HCT116 (cell line): Measurements from ENCODE around the gene LBHD1. TPM values are rescaled to one million over a fixed set of nuclear protein-coding genes. Genes with fewer than 3 reads are reported as not detected.
"Not testable (repeated sequence)": the region's sequence is repeated elsewhere in the genome, so short reads cannot be mapped to it uniquely, and the experiment has no call there.

Experiments
- ATAC-seq: fragments of 200-7000 bp; cut with Tn5 transposase; 2 replicates; pipeline ENCODE4 v1.9.1; 2020; ENCODE audit warnings: mild to moderate bottlenecking, moderate library complexity
- BruUV-seq: library from RNA; stranded (reverse); fragments of 400-500 nt; replicated peaks from 2 replicates; lab custom pipeline; 2021; lab: Mats Ljungman, UMichigan
- CTCF ChIA-PET: fragments of 300-600 bp; sonication (Branson Sonifier 250); formaldehyde crosslinking; loops from one replicate; lab custom pipeline; 2021; ENCODE audit warnings: antibody characterized with exemption; lab: Charles Lee
- POLR2A ChIA-PET: fragments of 300-600, 350-600 bp; sonication (Branson Sonifier 250); formaldehyde crosslinking; loops from one replicate; lab custom pipeline; 2021; ENCODE audit warnings: antibody characterized with exemption; lab: Charles Lee
- RAD21 ChIA-PET, 2 experiments: fragments of 300-600 bp; sonication (Branson Sonifier 250); formaldehyde crosslinking; loops; one replicate each; lab custom pipeline; 2023; ENCODE audit warnings: low total read pairs in 2 of 2; ENCODE audit not compliant: uncharacterized antibody in 2 of 2, unreplicated experiment in 2 of 2, low non-redundant PET in 1 of 2; lab: Charles Lee
- DNase-seq: peaks from one replicate; pipeline ENCODE4 v3.0.0-alpha.2; 2010; ENCODE audit warnings: low read depth, low spot score
- H2AFZ ChIP-seq: fragments of 200-600 bp; shearing (Covaris generic), sonication (generic); 2 replicates; pipeline ENCODE4 v1.6.1; 2017; ENCODE audit warnings: low read depth, mixed run types, mixed read lengths, antibody characterized with exemption, low read length; ENCODE audit not compliant: poor library complexity, severe bottlenecking
- H3K27ac ChIP-seq: 2 replicates; pipeline ENCODE4 v1.5.1; 2012; ENCODE audit warnings: low read depth, low read length
- H3K27me3 ChIP-seq: fragments of 200-600 bp; sonication (generic); 2 replicates; pipeline ENCODE4 v1.6.1; 2016; ENCODE audit warnings: mixed run types, low read length, mixed read lengths; ENCODE audit not compliant: insufficient read depth
- H3K36me3 ChIP-seq, 2 experiments: fragments of 200-500 bp in 1 of 2; fragments of 200-600 bp in 1 of 2; sonication (Bioruptor generic) in 1 of 2; sonication (generic) in 1 of 2; 2 replicates each; pipeline versions ENCODE4 v1.5.1 to v1.6.1; 2014 to 2016; ENCODE audit warnings: low read length in 2 of 2, inconsistent platforms in 1 of 2, mixed read lengths in 1 of 2, mixed run types in 1 of 2; ENCODE audit not compliant: insufficient read depth in 2 of 2, control insufficient read depth in 1 of 2
- H3K4me1 ChIP-seq, 2 experiments: fragments of 200-600 bp in 1 of 2; sonication (generic) in 1 of 2; 2 replicates each; pipeline versions ENCODE4 v1.5.1 to v1.6.1; 2012 to 2017; ENCODE audit warnings: low read length in 2 of 2, inconsistent platforms in 1 of 2, mild to moderate bottlenecking in 1 of 2, mixed read lengths in 1 of 2, mixed run types in 1 of 2, moderate library complexity in 1 of 2; ENCODE audit not compliant: insufficient read depth in 2 of 2, control insufficient read depth in 1 of 2
- H3K4me2 ChIP-seq: fragments of 200-600 bp; sonication (generic); 2 replicates; pipeline ENCODE4 v1.6.1; 2017; ENCODE audit warnings: mixed run types, low read length, mixed read lengths
- H3K4me3 ChIP-seq, 2 experiments: fragments of 200-600 bp in 1 of 2; sonication (generic) in 1 of 2; replicated peaks in 1 of 2; 2 replicates each; pipeline ENCODE4 v1.5.1; 2011 to 2016; ENCODE audit warnings: low read length in 2 of 2, control low read depth in 1 of 2, low read depth in 1 of 2, mild to moderate bottlenecking in 1 of 2, mixed read lengths in 1 of 2, mixed run types in 1 of 2
- H3K79me2 ChIP-seq: fragments of 200-600 bp; sonication (generic); 2 replicates; pipeline ENCODE4 v1.6.1; 2017; ENCODE audit warnings: mild to moderate bottlenecking, mixed run types, low read length, moderate library complexity, mixed read lengths; ENCODE audit not compliant: insufficient read depth
- H3K9ac ChIP-seq: fragments of 200-600 bp; sonication (generic); 2 replicates; pipeline ENCODE4 v1.6.1; 2016; ENCODE audit warnings: low read length, mixed read lengths
- H3K9me2 ChIP-seq: fragments of 200-600 bp; sonication (generic), shearing (Covaris generic); 2 replicates; pipeline ENCODE4 v1.6.1; 2017; ENCODE audit warnings: mixed run types, mild to moderate bottlenecking, moderate library complexity; ENCODE audit not compliant: insufficient read depth
- H3K9me3 ChIP-seq, 2 experiments: fragments of 200-500 bp in 1 of 2; fragments of 200-600 bp in 1 of 2; sonication (Bioruptor generic) in 1 of 2; sonication (generic) in 1 of 2; 2 replicates each; pipeline ENCODE4 v1.6.1; 2014 to 2017; ENCODE audit warnings: low read length in 2 of 2, mixed read lengths in 2 of 2, inconsistent platforms in 1 of 2, low read depth in 1 of 2, mild to moderate bottlenecking in 1 of 2, mixed run types in 1 of 2, moderate library complexity in 1 of 2; ENCODE audit not compliant: control insufficient read depth in 1 of 2, insufficient read depth in 1 of 2
- H4K20me1 ChIP-seq: fragments of 200-600 bp; sonication (generic), shearing (Covaris generic); 2 replicates; pipeline ENCODE4 v1.6.1; 2017; ENCODE audit warnings: mixed run types, mild to moderate bottlenecking, moderate library complexity; ENCODE audit not compliant: insufficient read depth
- CBX3 ChIP-seq: IDR thresholded peaks from 2 replicates; pipeline ENCODE4 v1.6.1; 2012; ENCODE audit warnings: low read depth
- EZH2phosphoT487 ChIP-seq: fragments of 200-600 bp; IDR thresholded peaks from 2 replicates; pipeline ENCODE4 v1.6.1; 2018; ENCODE audit warnings: antibody characterized with exemption, borderline replicate concordance
- JUND ChIP-seq: IDR thresholded peaks from 2 replicates; pipeline ENCODE4 v1.6.1; 2012
- MAX ChIP-seq: IDR thresholded peaks from 2 replicates; pipeline ENCODE4 v1.6.1; 2012
- POLR2A ChIP-seq: IDR thresholded peaks from 2 replicates; pipeline ENCODE4 v1.7.0; 2011; ENCODE audit warnings: borderline replicate concordance; ENCODE audit not compliant: insufficient read depth, insufficient read length; ENCODE audit errors: extremely low read depth
- REST ChIP-seq: IDR thresholded peaks from 2 replicates; pipeline ENCODE4 v1.6.1; 2012; ENCODE audit warnings: low read depth
- SRF ChIP-seq: IDR thresholded peaks from 2 replicates; pipeline ENCODE4 v1.6.1; 2012; ENCODE audit warnings: low read depth
- YY1 ChIP-seq: IDR thresholded peaks from 2 replicates; pipeline ENCODE4 v1.6.1; 2011; ENCODE audit warnings: low read length, low read depth, moderate library complexity, mild to moderate bottlenecking; ENCODE audit not compliant: insufficient replicate concordance; ENCODE audit errors: extremely low read depth
- ZBTB33 ChIP-seq: IDR thresholded peaks from 2 replicates; pipeline ENCODE4 v1.6.1; 2011; ENCODE audit warnings: mild to moderate bottlenecking, low read length, moderate library complexity; ENCODE audit not compliant: insufficient replicate concordance; ENCODE audit errors: extremely low read depth
- ZNF274 ChIP-seq: fragments of 200-500 bp; sonication (Bioruptor generic); IDR thresholded peaks from 2 replicates; pipeline ENCODE4 v1.6.1; 2014; ENCODE audit warnings: mild to moderate bottlenecking, low read depth, low read length, inconsistent platforms
- intact Hi-C: fragments of 100-400 bp; cut with micrococcal nuclease; formaldehyde crosslinking; loops from 2 replicates; pipeline ENCODE4 v1.10.0; 2022
- total RNA-seq: library from RNA; stranded (reverse); gene quantifications from one replicate; pipeline ENCODE4 v1.2.1, GENCODE V29; 2021; ENCODE audit not compliant: unreplicated experiment

Gene LBHD1
- total RNA-seq, 1 experiment from 2014 or later: 14.7 TPM

- H3K9ac ChIP-seq, H3K4me2 ChIP-seq, H2AFZ ChIP-seq, CTCF ChIA-PET, POLR2A ChIA-PET, BruUV-seq, H3K27me3 ChIP-seq, RAD21 ChIA-PET, H3K9me3 ChIP-seq, ATAC-seq, intact Hi-C loops, DNase-seq, H3K9me2 ChIP-seq, H3K36me3 ChIP-seq, H4K20me1 ChIP-seq, H3K4me3 ChIP-seq: not testable (repeated sequence)
- H3K79me2 ChIP-seq: peaks cover 16% of the 10 kb centered on the region
- peaks cover 27 to 42% of the 10 kb centered on the region in 2 experiments for H3K4me1 ChIP-seq
- peak overlapping the region; percentile 17; the same call in 1 of the 2 replicates for H3K27ac ChIP-seq
These were observed 55.1 kb downstream of the LBHD1 start for GRCh38 chr11:62616957-62617356.

GRCh38 chr11:62615521-62615920, 56.5 kb downstream of the LBHD1 start:
- H3K9me2 ChIP-seq: no peaks in the 10 kb centered on the region
- H3K4me1 ChIP-seq: peaks cover 30 to 48% of the 10 kb centered on the region in 2 experiments
- H3K36me3 ChIP-seq: peaks cover 0 to 4% of the 10 kb centered on the region in 2 experiments; a peak in 2 of 4 replicates
- TF ChIP-seq POLR2A: no peak
- TF ChIP-seq SRF: no peak
- no peak for TF ChIP-seq MAX
- TF ChIP-seq YY1: no peak
- no peak for TF ChIP-seq CBX3
- no peak for TF ChIP-seq ZBTB33
- no peak for TF ChIP-seq JUND
- no peak for TF ChIP-seq REST
- TF ChIP-seq ZNF274: no peak
- TF ChIP-seq EZH2phosphoT487: no peak
- H3K79me2 ChIP-seq: peaks cover 17% of the 10 kb centered on the region
- no TSS peak for BruUV-seq
- intact Hi-C loops: no loop called here
- no peak overlapping the region for H2AFZ ChIP-seq
- no peaks in the 10 kb centered on the region for H4K20me1 ChIP-seq
- no peaks in the 10 kb centered on the region for H3K27me3 ChIP-seq
- H3K4me2 ChIP-seq: peak overlapping the region; percentile 87; the same call in 1 of the 2 replicates
- peak overlapping the region; percentile 93; the same call in 1 of the 2 replicates for H3K9ac ChIP-seq
- RAD21 ChIA-PET: no interaction called here
- H3K9me3 ChIP-seq: no peaks in the 10 kb centered on the region
- H3K4me3 ChIP-seq: no peak overlapping the region
- DNase-seq (no peak), ATAC-seq (no peak)
- peak overlapping the region; percentile 83 for H3K27ac ChIP-seq
- POLR2A ChIA-PET: no interaction called here
- CTCF ChIA-PET: no interaction called here
